ENCODE measurements around the gene DIP2A.

DNA sequence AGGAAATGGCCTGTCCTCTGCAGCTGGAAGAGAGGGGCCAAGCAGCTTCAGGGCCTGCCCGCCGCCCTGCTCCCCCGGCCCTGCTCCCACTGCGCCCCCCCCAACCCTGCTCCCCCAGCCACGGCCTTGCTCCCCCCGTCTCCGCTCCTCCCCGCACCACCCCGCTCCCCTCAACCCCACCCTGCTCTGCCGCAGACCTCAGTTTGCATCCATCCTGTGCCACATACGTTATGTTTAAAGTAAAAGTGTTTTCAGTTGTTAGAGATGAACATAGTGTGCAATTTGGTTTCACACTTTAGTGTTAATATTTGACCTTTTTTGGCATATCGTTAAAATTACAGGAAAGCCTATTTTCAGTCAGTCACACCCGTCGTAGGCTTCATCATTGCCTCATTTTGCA, 34.1 kb upstream of the DIP2A start:
- TF ChIP-seq CTCF (IDR thresholded peaks at IDR 0.05; ENCODE audit: low read depth, low read length) (no peak), POLR2A (IDR thresholded peaks at IDR 0.05; ENCODE audit: extremely low read depth, insufficient read length) (no peak), MYC (IDR thresholded peaks at IDR 0.05; ENCODE audit: low read depth, low read length) (no peak)
- TF ChIP-seq, protein P1, sequence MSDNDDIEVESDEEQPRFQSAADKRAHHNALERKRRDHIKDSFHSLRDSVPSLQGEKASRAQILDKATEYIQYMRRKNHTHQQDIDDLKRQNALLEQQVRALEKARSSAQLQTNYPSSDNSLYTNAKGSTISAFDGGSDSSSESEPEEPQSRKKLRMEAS (IDR thresholded peaks at IDR 0.05; ENCODE audit: low read depth, low read length), result no peak

All from NB4 (cell line).